Prostate gland (tissue), 2 donors: Measurements from ENCODE around the gene SHOC2.

Experiments
- POLR2A ChIP-seq: fragments of 450-650 bp; IDR thresholded peaks from one replicate; pipeline ENCODE4 v1.6.1; 2016; ENCODE audit warnings: antibody characterized with exemption, mild to moderate bottlenecking
- POLR2AphosphoS5 ChIP-seq: sonication (generic); formaldehyde crosslinking; IDR thresholded peaks from one replicate; pipeline ENCODE4 v1.6.1; 2017; ENCODE audit warnings: antibody characterized with exemption
- TF ChIP-seq, protein P1 (sequence below), 4 experiments: fragments of 200-600 bp in 2 of 4; fragments of 450-650 bp in 2 of 4; sonication (generic) in 2 of 4; IDR thresholded peaks; 1 replicate in 3 of 4; 2 replicates in 1 of 4; pipeline ENCODE4 v1.5.1; 2016 to 2019; ENCODE audit warnings: antibody characterized with exemption in 4 of 4, mild to moderate bottlenecking in 2 of 4, moderate library complexity in 2 of 4

DNA sequence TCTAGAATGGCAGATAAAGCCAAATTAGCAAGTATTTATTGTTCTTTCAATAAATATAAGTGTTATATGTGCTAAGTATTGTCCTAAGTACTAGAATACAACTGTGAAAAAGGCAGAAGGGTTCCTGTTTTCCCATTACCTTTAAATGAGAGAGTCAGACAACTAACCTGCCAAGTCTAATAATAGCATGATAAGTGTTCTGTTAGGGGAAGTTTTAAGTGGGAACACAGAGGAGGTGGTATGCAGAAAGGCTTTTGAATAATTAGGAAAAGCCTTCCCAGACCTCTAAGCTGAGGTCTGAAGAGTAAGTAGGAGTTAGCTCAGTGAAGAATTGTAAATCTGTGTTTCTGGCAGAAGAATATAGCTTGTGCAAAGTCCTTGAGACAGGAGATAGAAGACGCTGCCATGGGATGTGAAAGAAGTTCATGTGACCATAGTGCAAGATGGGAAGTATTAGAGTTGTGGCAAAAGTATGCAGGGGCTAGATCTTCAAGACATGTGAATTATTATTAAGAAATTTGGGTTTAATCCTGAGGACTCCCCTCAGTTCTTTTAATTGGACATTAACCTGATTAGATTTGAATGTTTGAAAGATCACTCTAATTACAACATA lies 12.5 kb downstream of the SHOC2 start:
- TF ChIP-seq, protein P1, sequence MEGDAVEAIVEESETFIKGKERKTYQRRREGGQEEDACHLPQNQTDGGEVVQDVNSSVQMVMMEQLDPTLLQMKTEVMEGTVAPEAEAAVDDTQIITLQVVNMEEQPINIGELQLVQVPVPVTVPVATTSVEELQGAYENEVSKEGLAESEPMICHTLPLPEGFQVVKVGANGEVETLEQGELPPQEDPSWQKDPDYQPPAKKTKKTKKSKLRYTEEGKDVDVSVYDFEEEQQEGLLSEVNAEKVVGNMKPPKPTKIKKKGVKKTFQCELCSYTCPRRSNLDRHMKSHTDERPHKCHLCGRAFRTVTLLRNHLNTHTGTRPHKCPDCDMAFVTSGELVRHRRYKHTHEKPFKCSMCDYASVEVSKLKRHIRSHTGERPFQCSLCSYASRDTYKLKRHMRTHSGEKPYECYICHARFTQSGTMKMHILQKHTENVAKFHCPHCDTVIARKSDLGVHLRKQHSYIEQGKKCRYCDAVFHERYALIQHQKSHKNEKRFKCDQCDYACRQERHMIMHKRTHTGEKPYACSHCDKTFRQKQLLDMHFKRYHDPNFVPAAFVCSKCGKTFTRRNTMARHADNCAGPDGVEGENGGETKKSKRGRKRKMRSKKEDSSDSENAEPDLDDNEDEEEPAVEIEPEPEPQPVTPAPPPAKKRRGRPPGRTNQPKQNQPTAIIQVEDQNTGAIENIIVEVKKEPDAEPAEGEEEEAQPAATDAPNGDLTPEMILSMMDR (IDR thresholded peaks at IDR 0.05) = no peak
- TF ChIP-seq POLR2AphosphoS5 (no peak), POLR2A (no peak)
